Stimulated activated naive CD8-positive, alpha-beta T cell treated with anti-CD3 and anti-CD28 coated beads, Interleukin-15, Interleukin-2, amounts not matched to agents 100 ng/mL and 50 ng/mL, for 24 hours (primary cell): ENCODE results near the gene METTL9.
"Not testable (repeated sequence)": the region's sequence is repeated elsewhere in the genome, so short reads cannot be mapped to it uniquely, and the experiment has no call there.

Experiments used
- H3K27ac Mint-ChIP-seq: one replicate; pipeline ENCODE4 v1.8.0; 2021; ENCODE audit warnings: mild to moderate bottlenecking, mixed read lengths
- H3K27me3 Mint-ChIP-seq: one replicate; pipeline ENCODE4 v1.8.0; 2021; ENCODE audit warnings: mixed read lengths
- H3K36me3 Mint-ChIP-seq: one replicate; pipeline ENCODE4 v1.8.0; 2021; ENCODE audit warnings: low read depth, mixed read lengths
- H3K4me1 Mint-ChIP-seq: one replicate; pipeline ENCODE4 v1.8.0; 2021; ENCODE audit warnings: low read depth, mixed read lengths
- H3K4me3 Mint-ChIP-seq: one replicate; pipeline ENCODE4 v1.8.0; 2021; ENCODE audit warnings: mild to moderate bottlenecking, mixed read lengths
- H3K9me3 Mint-ChIP-seq: one replicate; pipeline ENCODE4 v1.8.0; 2021; ENCODE audit warnings: mixed read lengths

The METTL9 gene

GRCh38 chr16:21565861-21566669 lies 33.3 kb upstream of the METTL9 start:
- no peaks in the 10 kb centered on the region for H3K4me1 Mint-ChIP-seq
- H3K27me3 Mint-ChIP-seq, result no peaks in the 10 kb centered on the region
- H3K4me3 Mint-ChIP-seq, result no peak overlapping the region
- H3K9me3 Mint-ChIP-seq, result no peaks in the 10 kb centered on the region
- H3K36me3 Mint-ChIP-seq, result no peaks in the 10 kb centered on the region
- no peak overlapping the region for H3K27ac Mint-ChIP-seq

- Mint-ChIP-seq H3K4me3 (no peak overlapping the region), H3K9me3 (no peaks in the 10 kb centered on the region), H3K27ac (no peak overlapping the region), H3K27me3 (no peaks in the 10 kb centered on the region), H3K4me1 (no peaks in the 10 kb centered on the region), H3K36me3 (no peaks in the 10 kb centered on the region)
These were observed 32.4 kb upstream of the METTL9 start for GRCh38 chr16:21566891-21567414.

GRCh38 chr16:21567496-21567895 lies 31.9 kb upstream of the METTL9 start:
- H3K4me3 Mint-ChIP-seq, H3K27ac Mint-ChIP-seq, H3K4me1 Mint-ChIP-seq, H3K9me3 Mint-ChIP-seq, H3K27me3 Mint-ChIP-seq, H3K36me3 Mint-ChIP-seq: not testable (repeated sequence)

DNA sequence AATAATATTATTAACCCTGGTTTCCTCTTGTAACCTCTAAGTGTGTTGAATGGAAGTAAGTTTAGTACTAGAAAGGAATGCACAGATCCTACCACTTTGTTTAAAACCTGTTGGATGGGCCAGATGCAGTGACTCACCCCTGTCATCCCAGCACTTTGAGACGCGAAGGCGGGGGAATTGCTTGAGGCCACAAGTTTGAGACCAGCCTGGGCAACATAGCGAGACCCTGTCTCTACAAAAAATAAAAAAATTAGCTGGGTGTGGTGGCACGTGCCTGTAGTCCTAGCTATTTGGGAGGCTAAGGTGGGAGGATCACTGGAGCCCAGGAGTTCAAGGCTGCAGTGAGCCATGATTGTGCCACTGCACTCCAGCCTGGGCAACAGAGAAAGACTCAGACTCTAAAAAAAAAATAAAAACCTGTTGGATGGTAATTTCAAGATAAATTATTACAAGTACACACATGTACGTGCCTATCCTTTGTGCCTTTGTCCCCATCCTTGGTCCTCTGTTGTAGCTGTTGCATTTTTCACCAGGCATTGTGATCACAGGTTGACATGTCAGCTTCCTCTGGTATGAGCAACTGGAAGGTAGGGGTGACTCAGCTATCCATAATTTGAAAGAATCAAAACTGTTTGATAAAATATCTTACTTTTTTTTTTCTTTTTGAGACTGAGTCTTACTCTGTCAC lies 30.7 kb upstream of the METTL9 start:
- H3K4me3 Mint-ChIP-seq, result no peak overlapping the region
- no peaks in the 10 kb centered on the region for H3K36me3 Mint-ChIP-seq
- no peak overlapping the region for H3K27ac Mint-ChIP-seq
- no peaks in the 10 kb centered on the region for H3K4me1 Mint-ChIP-seq
- no peaks in the 10 kb centered on the region for H3K9me3 Mint-ChIP-seq
- no peaks in the 10 kb centered on the region for H3K27me3 Mint-ChIP-seq

DNA sequence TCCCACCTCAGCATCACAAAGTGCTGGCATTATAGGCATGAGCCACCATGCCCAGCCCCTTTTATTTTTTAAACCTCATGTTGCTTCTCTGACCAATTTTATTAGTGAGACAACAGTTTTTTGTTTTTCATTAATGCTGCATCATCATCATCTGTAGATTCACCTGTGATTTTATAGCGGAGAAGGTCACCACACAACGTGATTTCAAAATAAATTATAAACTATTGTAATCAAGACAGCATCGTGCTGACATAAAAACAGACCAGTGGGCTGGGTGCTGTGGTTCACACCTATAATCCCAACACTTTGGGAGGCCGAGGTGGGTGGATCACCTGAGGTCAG lies 28.7 kb upstream of the METTL9 start:
- H3K4me3 Mint-ChIP-seq, result no peak overlapping the region

DNA sequence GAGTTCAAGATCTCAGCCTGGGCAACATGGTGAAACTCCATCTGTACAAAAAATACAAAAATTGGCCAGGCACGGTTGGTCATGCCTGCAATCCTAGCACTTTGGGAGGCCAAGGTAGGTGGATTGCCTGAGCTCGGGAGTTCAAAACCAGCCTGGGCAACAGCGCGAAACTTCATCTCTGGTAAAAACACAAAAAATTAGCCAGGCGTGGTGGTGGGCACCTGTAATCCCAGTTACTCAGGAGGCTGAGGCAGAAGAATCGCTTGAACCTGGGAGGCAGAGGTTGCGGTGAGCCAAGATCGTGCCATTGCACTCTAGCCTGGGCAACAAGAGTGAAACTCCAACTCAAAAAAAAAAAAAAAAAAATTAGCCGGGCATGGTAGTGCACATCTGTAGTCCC lies 25.9 kb upstream of the METTL9 start:
- H3K27ac Mint-ChIP-seq, H3K4me1 Mint-ChIP-seq, H3K27me3 Mint-ChIP-seq, H3K9me3 Mint-ChIP-seq, H3K36me3 Mint-ChIP-seq, H3K4me3 Mint-ChIP-seq: not testable (repeated sequence)

More for the DNA sequence above, 28.7 kb upstream of the METTL9 start:
- no peaks in the 10 kb centered on the region for H3K27me3 Mint-ChIP-seq
- H3K36me3 Mint-ChIP-seq, result no peaks in the 10 kb centered on the region
- H3K27ac Mint-ChIP-seq, result no peak overlapping the region
- no peaks in the 10 kb centered on the region for H3K4me1 Mint-ChIP-seq
- no peaks in the 10 kb centered on the region for H3K9me3 Mint-ChIP-seq

DNA sequence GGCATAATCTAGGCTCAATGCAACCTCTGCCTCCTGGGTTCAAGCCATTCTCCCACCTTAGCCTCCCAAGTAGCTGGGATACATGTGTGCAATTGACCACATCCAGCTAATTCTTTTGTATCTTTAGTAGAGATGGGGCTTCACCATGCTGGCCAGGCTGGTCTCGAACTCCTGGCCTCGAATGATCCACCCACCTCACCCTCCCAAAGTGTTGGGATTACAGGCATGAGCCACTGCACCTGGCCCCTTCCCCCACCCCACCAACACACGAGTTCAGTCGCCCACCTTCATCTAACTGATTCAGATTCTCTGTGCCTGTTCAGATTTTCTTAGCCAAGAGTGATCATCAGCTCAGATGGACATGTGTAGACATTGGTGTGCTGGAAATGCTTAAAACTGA lies 25.0 kb upstream of the METTL9 start:
- H3K4me3 Mint-ChIP-seq, result no peak overlapping the region
- no peak overlapping the region for H3K27ac Mint-ChIP-seq
- no peaks in the 10 kb centered on the region for H3K27me3 Mint-ChIP-seq
- no peaks in the 10 kb centered on the region for H3K4me1 Mint-ChIP-seq
- no peaks in the 10 kb centered on the region for H3K9me3 Mint-ChIP-seq
- H3K36me3 Mint-ChIP-seq, result no peaks in the 10 kb centered on the region

- H3K4me1 Mint-ChIP-seq, H3K27ac Mint-ChIP-seq, H3K27me3 Mint-ChIP-seq, H3K36me3 Mint-ChIP-seq, H3K4me3 Mint-ChIP-seq, H3K9me3 Mint-ChIP-seq: not testable (repeated sequence)
These were observed 23.1 kb upstream of the METTL9 start for GRCh38 chr16:21576323-21576722.

DNA sequence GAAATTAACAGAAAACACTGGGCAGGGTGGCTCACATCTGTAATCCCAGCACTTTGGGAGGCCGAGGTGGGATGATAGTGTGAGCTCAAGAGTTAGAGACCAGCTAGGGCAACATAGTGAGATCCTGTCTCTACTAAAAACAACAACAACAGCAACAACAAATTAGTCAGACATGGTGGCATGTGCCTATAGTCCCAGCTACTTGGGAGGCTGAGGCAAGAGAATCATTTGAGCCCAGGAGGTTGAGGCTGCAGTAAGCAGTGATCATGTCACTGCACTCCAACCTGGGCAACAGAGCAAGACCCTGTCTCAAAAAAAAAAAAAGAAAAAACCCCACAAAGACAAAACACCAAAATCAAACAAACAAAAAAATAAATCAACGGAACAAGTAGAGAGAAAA lies 21.9 kb upstream of the METTL9 start:
- not testable (repeated sequence) for H3K27me3 Mint-ChIP-seq, H3K36me3 Mint-ChIP-seq, H3K27ac Mint-ChIP-seq, H3K9me3 Mint-ChIP-seq, H3K4me1 Mint-ChIP-seq, H3K4me3 Mint-ChIP-seq

DNA sequence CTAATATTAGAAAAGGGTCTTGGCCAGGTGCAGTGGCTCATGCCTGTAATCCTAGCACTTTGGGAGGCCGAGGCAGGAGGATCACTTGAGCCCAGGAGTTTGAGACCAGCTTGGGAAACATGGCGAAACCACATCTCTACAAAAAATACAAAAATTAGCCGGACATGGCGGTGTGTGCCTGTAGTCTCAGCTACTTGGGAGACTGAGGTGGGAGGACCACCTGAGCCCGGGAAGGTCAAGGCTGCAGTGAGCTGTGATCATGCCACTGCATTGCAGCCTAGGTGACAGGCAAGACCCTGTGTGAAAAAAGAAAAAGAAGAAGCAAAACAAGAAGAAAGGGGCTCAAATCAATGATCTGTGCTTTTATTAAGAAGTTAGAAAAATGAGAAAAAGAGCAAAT lies 21.1 kb upstream of the METTL9 start:
- not testable (repeated sequence) for H3K36me3 Mint-ChIP-seq, H3K4me1 Mint-ChIP-seq, H3K27me3 Mint-ChIP-seq, H3K4me3 Mint-ChIP-seq, H3K9me3 Mint-ChIP-seq, H3K27ac Mint-ChIP-seq

DNA sequence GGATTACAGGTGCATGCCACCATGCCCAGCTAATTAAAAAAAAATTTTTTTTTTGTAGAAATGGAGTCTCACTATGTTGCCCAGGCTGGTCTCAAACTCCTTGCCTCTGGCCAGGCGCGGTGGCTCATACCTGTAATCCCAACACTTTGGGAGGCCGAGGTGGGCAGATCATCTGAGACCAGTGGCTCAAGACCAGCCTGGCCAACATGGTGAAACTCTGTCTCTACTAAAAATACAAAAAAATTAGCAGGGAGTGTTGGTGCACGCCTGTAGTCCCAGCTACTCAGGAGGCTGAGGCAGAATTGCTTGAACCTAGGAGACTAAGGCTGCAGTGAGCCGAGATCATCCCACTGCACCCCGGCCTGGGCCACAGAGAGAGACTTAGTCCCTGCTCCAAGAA lies 19.2 kb upstream of the METTL9 start:
- not testable (repeated sequence) for H3K4me1 Mint-ChIP-seq, H3K4me3 Mint-ChIP-seq, H3K27ac Mint-ChIP-seq, H3K9me3 Mint-ChIP-seq, H3K27me3 Mint-ChIP-seq, H3K36me3 Mint-ChIP-seq

GRCh38 chr16:21580807-21581206 lies 18.6 kb upstream of the METTL9 start:
- Mint-ChIP-seq H3K4me3 (no peak overlapping the region), H3K36me3 (no peaks in the 10 kb centered on the region), H3K27ac (no peak overlapping the region), H3K9me3 (no peaks in the 10 kb centered on the region), H3K27me3 (no peaks in the 10 kb centered on the region), H3K4me1 (no peaks in the 10 kb centered on the region)

- Mint-ChIP-seq H3K4me1 (no peaks in the 10 kb centered on the region), H3K4me3 (no peak overlapping the region), H3K9me3 (no peaks in the 10 kb centered on the region), H3K27me3 (no peaks in the 10 kb centered on the region), H3K36me3 (no peaks in the 10 kb centered on the region), H3K27ac (no peak overlapping the region)
These were observed 14.6 kb upstream of the METTL9 start for GRCh38 chr16:21584817-21585216.

GRCh38 chr16:21588593-21588992 lies 10.8 kb upstream of the METTL9 start:
- not testable (repeated sequence) for H3K4me3 Mint-ChIP-seq, H3K27ac Mint-ChIP-seq, H3K4me1 Mint-ChIP-seq, H3K27me3 Mint-ChIP-seq, H3K36me3 Mint-ChIP-seq, H3K9me3 Mint-ChIP-seq

GRCh38 chr16:21589551-21589950 lies 9.8 kb upstream of the METTL9 start:
- H3K4me3 Mint-ChIP-seq, result no peak overlapping the region
- H3K27ac Mint-ChIP-seq, result no peak overlapping the region
- no peaks in the 10 kb centered on the region for H3K27me3 Mint-ChIP-seq
- H3K36me3 Mint-ChIP-seq, result no peaks in the 10 kb centered on the region
- H3K9me3 Mint-ChIP-seq, result no peaks in the 10 kb centered on the region
- no peaks in the 10 kb centered on the region for H3K4me1 Mint-ChIP-seq

- H3K9me3 Mint-ChIP-seq, result no peaks in the 10 kb centered on the region
- H3K27ac Mint-ChIP-seq, result no peak overlapping the region
- no peaks in the 10 kb centered on the region for H3K27me3 Mint-ChIP-seq
- no peaks in the 10 kb centered on the region for H3K36me3 Mint-ChIP-seq
- no peak overlapping the region for H3K4me3 Mint-ChIP-seq
- no peaks in the 10 kb centered on the region for H3K4me1 Mint-ChIP-seq
These were observed 9.1 kb upstream of the METTL9 start for GRCh38 chr16:21590287-21590686.
